Measurements from ENCODE around the gene TBC1D22A.
"Not testable (repeated sequence)": the region's sequence is repeated elsewhere in the genome, so short reads cannot be mapped to it uniquely, and the experiment has no call there.

- TF ChIP-seq EP300, CTCF (IDR thresholded peaks at IDR 0.05): not testable (repeated sequence)
These were observed 378.5 kb downstream of the TBC1D22A start for GRCh38 chr22:47140975-47141374.

All from ovary (tissue), 3 donors.